ENCODE results near the gene ERFL.

GRCh38 chr19:41906271-41906670 is 22.0 kb downstream of the ERFL start:
- TF ChIP-seq POLR2A (IDR thresholded peaks at IDR 0.05): no peak
- no peak for TF ChIP-seq CTCF (IDR thresholded peaks at IDR 0.05)
